ENCODE data around the gene MATN3.

DNA sequence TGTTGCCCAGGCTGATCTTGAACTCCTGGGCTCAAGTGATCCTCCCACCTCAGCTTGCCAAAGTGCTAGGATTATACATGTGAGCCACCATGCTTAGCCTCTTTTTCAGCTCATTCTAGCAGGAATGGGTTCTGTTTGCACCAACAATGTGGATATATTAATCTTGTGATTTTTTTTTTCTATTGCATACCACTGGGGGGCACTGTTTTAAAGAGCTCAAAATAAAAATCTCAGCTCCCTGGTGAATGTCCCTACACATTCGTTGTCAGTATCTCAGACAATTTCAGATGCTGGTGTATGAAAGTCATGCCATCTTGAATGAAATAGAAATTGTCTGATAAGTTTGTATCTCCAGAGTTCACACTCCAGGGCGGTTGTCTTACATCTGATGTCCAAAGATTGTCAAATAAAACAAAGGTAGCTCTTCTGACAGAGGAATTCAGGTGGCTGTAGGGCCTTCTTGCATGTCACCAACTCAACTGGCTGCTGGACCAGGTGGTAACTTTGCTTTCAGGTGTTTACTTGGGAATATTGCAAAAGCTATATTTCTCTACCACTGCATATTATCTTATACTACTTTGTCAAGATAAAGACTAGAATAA is 3.1 kb upstream of the MATN3 start:
- TF ChIP-seq, protein P1, sequence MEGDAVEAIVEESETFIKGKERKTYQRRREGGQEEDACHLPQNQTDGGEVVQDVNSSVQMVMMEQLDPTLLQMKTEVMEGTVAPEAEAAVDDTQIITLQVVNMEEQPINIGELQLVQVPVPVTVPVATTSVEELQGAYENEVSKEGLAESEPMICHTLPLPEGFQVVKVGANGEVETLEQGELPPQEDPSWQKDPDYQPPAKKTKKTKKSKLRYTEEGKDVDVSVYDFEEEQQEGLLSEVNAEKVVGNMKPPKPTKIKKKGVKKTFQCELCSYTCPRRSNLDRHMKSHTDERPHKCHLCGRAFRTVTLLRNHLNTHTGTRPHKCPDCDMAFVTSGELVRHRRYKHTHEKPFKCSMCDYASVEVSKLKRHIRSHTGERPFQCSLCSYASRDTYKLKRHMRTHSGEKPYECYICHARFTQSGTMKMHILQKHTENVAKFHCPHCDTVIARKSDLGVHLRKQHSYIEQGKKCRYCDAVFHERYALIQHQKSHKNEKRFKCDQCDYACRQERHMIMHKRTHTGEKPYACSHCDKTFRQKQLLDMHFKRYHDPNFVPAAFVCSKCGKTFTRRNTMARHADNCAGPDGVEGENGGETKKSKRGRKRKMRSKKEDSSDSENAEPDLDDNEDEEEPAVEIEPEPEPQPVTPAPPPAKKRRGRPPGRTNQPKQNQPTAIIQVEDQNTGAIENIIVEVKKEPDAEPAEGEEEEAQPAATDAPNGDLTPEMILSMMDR (IDR thresholded peaks at IDR 0.05), result peak; percentile 55 to 68 (median 61)
- TF ChIP-seq POLR2A (IDR thresholded peaks at IDR 0.05), result no peak
